ENCODE measurements around the gene HNRNPLL.
"Not testable (repeated sequence)": the region's sequence is repeated elsewhere in the genome, so short reads cannot be mapped to it uniquely, and the experiment has no call there.

The HNRNPLL gene

DNA sequence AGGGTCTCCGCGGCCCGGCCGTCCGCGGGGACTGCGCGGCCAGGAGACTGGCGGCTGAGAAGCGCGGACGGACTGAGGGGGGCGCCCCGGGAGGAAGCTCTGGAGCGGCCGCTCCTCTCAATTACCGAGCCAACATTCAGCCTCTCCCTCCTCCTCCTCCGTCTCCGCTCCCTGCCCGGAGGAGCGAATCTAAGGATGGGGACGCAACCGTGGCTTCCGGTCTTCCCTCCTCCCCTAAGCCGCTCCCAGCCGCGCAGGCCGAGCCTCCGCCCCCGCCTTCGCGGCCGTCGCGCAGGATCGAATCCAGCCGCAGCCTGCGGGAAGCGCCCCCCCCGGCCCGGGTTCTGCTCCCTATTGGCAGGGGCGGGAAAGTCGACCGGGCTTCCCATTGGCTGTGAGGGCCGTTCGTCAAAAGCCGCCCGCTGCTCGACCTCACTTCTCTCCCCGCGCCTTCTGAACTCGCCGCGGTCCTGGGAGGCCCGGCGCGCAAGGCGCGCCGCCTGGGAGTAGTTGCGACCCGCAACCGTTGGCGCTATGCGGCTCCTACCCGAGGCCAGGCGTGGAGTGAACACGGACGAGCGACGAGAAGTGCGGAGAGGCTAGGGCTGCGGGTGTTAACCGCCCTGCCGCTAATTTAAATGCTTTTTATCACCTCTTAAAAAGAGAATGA, at the start of gene HNRNPLL:
HNRNPLL (minus strand) TSS at position 197 of the 670 bp plus-strand sequence. CDS start 302 bp downstream, outside the sequence.
- peak; percentile 97 for DNase-seq

GRCh38 chr2:38650717-38651116, 48.0 kb upstream of the HNRNPLL start:
- DNase-seq = no peak

DNA sequence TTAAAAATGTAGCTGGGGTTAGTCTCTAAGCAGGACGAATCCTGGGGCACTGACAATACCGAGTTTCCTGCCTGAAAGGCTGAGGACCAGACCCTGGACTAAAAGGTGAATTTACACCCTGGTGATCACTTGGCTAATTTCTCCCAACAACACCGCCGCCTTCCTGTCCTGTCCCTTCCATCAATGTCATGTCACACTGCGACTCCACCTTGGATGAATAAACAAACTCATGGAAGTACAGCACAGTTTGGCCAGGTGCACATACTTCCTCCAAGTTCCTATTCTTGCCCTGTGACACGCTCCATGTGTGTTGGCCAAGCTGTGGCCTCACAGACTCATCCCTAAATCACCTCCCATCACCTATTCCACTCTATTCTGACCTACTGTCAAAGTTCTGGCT, 47.3 kb upstream of the HNRNPLL start:
- no peak for DNase-seq

DNA sequence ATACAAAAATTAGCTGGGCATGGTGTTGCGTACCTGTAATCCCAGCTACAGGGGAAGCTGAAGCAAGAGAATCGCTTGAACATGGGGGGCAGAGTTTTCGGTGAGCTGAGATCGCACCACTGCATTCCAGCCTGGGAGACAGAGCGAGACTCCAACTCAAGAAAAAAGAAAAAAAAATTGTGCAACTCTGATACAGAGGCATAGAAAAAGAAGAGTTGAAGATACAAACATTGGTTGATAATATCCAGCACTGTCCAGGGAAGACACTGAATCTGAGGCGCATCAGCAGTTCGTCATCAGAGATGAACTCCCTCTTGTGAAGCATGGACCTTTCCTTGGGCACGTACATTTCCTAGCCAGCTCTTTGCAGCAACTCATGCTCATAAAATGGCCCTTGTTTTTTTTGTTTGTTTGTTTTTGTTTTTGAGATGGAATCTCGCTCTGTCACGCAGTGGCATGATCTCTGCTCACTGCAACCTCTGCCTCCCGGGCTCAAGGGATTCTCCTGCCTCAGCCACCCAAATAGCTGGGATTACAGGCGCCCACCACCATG, 46.5 kb upstream of the HNRNPLL start:
- no peak for DNase-seq

DNA sequence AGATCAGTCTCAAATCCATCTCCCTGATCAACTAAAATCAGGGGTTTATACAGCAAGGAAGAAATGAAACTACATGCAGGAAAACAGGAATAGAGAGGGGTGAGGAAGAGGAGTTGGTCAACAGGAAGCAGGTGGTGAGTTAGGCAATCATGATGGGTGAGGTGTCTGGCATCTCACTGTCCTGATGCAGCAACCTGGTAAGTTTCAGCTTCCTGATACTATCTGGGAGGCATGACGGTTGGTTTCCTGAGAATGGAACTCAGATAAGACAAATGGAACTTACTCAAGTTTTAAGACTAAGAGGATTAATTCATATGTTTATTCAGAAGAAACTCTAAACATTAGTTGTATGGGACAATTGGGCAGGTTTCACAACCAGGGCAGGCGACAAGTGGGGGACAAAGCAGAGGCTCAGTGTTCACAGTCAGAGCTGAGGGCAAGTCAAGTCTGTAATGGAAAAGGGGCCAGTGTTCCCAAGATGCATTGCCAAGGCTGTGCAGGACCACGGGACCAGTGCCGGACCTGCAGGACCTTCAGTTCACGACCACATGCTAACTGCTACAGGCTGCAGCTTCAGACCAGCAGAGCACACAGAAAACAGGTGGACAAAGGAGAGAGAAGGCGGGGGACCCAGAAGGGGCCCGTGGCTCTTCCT, 45.5 kb upstream of the HNRNPLL start:
- peak; percentile 83 for DNase-seq

DNA sequence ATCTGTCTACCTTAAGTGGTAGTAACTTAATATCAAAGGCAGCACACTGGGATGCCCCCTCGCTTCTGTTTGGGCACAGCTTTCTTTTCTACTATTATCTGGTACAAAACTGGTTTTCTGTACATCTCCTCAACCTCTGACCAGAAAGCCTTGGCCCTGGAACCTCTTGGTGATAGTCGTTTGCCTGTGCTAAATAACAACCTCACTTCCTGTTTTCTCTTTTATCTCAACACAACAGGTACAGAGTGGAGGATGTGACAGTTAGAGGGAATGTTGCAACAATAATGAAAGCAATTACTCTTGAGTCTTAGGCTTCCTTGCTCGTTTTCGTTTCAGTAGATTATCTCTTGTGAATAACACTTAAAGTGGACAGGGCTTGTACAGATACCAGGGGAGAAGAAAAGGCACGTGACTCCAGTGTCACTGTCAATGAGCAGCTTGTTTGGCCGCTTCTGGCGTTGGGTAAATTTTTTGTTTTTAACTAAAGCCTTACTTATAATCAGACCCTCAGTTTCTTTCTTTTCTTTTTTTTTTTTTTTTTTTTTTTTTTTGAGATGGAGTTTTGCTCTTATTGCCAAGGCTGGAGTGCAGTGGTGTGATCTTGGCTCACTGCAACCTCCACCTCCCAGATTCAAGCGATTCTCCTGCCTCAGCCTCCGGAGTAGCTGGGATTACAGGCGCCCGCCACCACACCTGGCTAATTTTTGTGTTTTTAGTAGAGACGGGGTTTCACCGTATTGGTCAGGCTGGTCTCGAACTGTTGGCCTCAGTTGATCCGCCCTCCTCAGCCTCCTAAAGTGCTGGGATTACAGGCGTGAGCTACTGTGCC, 41.2 kb upstream of the HNRNPLL start:
- not testable (repeated sequence) for DNase-seq

- no peak for DNase-seq
These were observed 40.4 kb upstream of the HNRNPLL start for GRCh38 chr2:38643021-38643671.

DNA sequence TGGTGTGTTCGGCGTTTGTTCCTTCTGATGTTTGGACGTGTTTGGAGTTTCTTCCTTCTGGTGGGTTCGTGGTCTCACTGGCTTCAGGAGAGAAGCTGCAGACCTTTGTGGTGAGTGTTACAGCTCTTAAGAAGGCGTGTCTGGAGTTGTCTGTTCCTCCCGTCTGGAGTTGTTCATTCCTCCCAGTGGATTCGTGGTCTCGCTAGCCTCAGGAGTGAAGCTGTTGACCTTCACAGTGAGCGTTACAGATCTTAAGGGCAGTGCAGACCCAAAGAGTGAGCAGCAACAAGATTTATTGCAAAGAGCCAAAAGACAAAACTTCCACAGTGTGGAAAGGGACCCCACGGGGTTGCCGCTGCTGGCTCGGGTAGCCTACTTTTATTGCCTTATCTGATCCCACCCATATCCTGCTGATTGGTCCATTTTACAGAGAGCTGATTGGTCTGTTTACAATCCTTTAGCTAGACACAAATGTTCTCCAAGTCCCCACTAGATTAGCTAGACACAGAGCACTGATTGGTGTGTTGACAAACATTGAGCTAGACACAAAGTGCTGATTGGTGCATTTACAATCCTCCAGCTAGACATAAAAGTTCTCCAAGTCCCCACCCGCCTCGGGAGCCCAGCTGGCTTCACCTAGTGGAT, 39.8 kb upstream of the HNRNPLL start:
- DNase-seq = not testable (repeated sequence)

DNA sequence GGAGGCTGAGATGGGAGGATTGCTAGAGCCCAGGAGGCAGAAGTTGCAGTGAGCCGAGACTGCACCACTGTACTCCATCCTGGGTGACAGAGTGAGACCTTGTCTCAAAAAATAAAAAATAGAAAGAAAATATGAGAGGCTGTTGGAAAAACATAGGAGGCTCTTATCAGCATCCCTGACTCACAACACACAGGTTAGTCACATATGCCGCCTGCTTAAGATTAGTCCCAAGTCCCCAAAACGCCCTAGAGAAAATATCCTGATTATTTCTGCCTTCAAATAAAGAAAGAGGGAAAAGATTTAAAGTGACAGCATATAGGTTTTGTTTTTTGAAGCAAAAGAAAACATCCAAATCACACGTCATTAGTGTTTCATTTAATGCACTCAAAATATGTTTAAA, 33.3 kb upstream of the HNRNPLL start:
- no peak for DNase-seq

- no peak for DNase-seq
These were observed 32.4 kb upstream of the HNRNPLL start for GRCh38 chr2:38635139-38635538.

- peak; percentile 80 for DNase-seq
These were observed 32.0 kb upstream of the HNRNPLL start for GRCh38 chr2:38634684-38635083.

- no peak for DNase-seq
These were observed 31.2 kb upstream of the HNRNPLL start for GRCh38 chr2:38633895-38634294.

DNA sequence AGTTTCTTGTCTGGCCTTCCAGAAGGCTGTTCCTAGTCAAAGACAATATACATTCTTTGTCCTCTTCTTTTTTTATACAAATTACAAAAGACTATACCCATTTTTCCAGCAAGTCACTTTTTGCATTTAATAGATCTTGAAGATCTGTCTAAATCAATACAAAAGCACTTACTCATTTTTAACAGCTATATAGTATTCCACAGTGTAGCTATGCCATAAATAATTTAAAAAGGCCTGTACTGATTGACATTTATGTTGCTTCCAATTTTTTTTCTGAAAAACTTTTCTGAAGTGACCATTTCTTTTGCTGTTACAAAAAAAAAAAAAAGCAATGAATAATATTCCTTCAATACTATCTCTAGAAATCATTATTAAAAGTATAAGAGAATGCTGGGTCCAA, 30.3 kb upstream of the HNRNPLL start:
- no peak for DNase-seq

- no peak for DNase-seq
These were observed 29.2 kb upstream of the HNRNPLL start for GRCh38 chr2:38631976-38632375.

GRCh38 chr2:38629684-38630083, 27.0 kb upstream of the HNRNPLL start:
- no peak for DNase-seq

- no peak for DNase-seq
These were observed 24.7 kb upstream of the HNRNPLL start for GRCh38 chr2:38627391-38627790.

DNA sequence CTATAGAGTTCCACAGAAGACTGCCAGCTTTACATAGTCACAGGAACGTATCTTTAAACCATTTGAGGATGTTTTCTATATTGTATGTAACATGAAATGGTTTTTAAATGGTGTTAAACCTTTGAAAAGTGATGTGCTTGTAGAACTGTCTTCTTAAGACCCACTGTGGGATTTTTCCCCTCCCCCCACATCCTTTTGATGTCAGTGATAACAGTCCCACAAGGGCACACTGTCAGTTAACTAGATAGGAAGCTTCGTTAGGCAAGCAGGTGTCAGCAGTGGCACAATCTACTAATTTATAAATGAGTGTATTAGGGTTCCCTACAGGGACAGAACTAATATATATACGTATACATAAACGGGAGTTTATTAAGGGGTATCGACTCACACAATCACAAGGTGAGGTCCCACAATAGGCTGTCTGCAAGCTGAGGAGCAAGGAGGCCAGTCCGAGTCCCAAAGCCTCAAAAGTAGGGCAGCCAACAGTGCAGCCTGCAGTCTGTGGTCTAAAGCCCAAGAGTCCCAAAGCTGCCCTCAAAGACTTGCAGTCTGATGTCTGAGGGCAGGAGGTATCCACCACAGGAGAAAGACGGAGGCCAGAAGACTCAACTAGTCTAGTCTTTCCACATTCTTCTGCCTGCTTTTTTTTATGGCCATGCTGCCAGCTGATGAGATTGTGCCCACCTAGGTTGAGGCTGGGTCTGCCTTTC, 23.8 kb upstream of the HNRNPLL start:
- DNase-seq = no peak

DNA sequence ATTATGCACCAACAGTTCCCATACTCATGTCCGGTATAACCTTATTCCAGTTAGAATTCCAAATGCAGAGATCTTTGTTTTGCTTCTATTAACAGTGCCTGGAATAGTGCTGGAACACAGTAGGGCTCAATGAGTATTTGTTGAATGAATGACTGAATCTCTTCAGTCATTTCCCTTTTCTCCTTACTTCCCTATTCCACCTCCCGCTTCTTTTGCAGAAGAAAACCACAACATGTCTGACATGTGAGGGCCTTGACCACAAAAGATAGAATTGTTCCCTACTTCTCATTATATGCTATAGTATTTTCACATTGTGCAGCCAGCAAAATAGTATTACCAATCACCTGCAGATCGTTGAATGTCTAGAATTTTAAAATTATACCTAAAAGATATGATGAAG, 19.5 kb upstream of the HNRNPLL start:
- peak; percentile 89 for DNase-seq

DNA sequence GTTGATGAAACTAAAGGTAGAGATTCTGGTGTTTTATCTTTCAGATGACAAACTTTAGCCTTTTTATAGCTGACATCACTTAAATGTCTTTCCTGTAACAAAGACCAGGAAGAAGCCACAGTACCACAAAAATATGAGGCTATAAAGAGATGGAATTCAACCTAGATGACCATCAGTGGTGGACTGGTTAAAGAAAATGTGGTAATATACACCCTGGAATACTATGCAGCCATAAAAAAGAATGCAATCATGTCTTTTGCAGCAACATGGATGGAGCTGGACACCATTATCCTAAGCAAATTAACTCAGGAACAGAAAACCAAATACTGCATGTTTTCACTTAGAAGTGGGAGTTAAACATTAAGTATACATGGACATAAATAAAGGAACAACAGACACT, 18.3 kb upstream of the HNRNPLL start:
- no peak for DNase-seq

- DNase-seq = no peak
These were observed 17.7 kb upstream of the HNRNPLL start for GRCh38 chr2:38620282-38620977.

Data from inflammatory macrophage treated with lipopolysaccharide for 4 hours (primary cell).